Effector memory CD8-positive, alpha-beta T cell (primary cell): ENCODE measurements around the gene POLD1.

Experiments used
- ATAC-seq: fragments of 150-1000 bp; cut with Tn5 transposase; replicated peaks from 2 replicates; pipeline ENCODE4 v1.10.0; 2021; ENCODE audit warnings: mild to moderate bottlenecking, moderate library complexity
- DNase-seq, 3 experiments: peaks; one replicate each; pipeline ENCODE4 v3.0.0; 2021
- H3K27ac Mint-ChIP-seq, 2 donors: one replicate each; pipeline ENCODE4 v1.8.0; 2022; ENCODE audit warnings: mild to moderate bottlenecking in 2 of 2, mixed read lengths in 2 of 2, moderate library complexity in 2 of 2
- H3K27me3 Mint-ChIP-seq, 2 donors: one replicate each; pipeline ENCODE4 v1.8.0; 2022; ENCODE audit warnings: mixed read lengths in 2 of 2
- H3K36me3 Mint-ChIP-seq: one replicate; pipeline ENCODE4 v1.8.0; 2022; ENCODE audit warnings: mild to moderate bottlenecking, moderate library complexity, mixed read lengths; ENCODE audit not compliant: insufficient read depth
- H3K4me1 Mint-ChIP-seq, 2 donors: one replicate each; pipeline ENCODE4 v1.8.0; 2022; ENCODE audit warnings: low read depth in 2 of 2, mixed read lengths in 2 of 2
- H3K4me3 Mint-ChIP-seq, 2 donors: one replicate each; pipeline ENCODE4 v1.8.0; 2022; ENCODE audit warnings: mild to moderate bottlenecking in 2 of 2, mixed read lengths in 2 of 2, moderate library complexity in 2 of 2
- H3K9me3 Mint-ChIP-seq, 2 donors: one replicate each; pipeline ENCODE4 v1.8.0; 2022; ENCODE audit warnings: mixed read lengths in 2 of 2

POLD1 gene

DNA sequence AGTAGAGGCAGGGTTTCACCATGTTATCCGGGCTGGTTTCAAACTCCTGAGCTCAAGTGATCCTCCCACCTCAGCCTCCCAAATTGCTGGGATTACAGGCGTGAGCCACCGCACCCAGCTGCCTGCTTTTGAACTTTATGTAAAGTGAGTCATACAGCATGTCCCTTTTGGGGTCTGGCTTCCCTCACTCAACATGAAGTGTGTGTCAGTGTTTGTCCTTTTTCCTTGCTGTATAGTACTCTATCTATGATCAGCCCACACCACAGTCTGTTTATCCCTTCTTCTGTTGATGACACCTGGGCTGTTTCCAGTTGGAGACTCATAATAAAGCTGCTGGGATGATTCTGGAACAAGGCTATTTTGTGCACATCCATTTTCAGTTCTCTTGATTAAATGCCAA, 36.7 kb downstream of the POLD1 start:
- no peak for ATAC-seq
- H3K4me3 Mint-ChIP-seq, result no peak overlapping the region
- H3K27ac Mint-ChIP-seq, result no peak overlapping the region
- peaks cover 51 to 63% of the 10 kb centered on the region in 2 donors for H3K27me3 Mint-ChIP-seq
- H3K4me1 Mint-ChIP-seq, result peaks cover 6 to 9% of the 10 kb centered on the region in 2 donors
- H3K9me3 Mint-ChIP-seq, result no peaks in the 10 kb centered on the region
- no peak for DNase-seq
- peaks cover 3% of the 10 kb centered on the region for H3K36me3 Mint-ChIP-seq

DNA sequence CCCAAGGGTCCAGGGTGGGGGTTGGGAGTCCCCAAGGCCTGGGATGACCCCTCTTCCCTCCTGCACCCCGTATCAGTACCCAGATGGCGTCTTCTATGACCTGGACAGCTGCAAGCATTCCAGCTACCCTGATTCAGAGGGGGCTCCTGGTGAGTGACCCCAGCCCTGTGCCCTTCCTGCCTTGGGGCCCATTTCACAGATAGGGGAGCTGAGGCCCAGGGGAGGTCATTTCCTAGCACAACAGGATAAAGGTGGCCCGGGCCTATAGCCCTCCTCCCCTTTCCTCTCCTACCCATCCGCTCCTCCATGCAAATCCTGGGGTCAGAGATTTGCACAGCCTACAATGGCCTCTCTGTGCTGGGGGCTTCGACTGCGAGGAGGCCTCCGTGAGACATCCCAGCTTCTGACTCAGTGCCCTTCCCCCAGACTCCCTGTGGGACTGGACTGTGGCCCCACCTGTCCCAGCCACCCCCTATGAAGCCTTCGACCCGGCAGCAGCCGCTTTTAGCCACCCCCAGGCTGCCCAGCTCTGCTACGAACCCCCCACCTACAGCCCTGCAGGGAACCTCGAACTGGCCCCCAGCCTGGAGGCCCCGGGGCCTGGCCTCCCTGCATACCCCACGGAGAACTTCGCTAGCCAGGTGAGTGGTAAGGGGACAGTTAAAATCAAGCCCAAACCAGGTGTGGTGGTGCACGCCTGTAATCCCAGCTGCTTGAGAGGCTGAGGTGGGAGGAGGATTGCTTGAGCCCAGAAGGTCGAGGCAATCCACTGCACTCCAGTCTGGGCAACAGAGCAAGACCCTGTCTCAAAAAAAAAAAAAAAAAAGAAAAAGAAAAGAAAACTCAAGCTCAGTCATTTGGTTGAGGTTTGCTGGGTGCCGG, 38.5 kb downstream of the POLD1 start:
- Mint-ChIP-seq H3K4me3 (no peak overlapping the region), H3K9me3 (no peaks in the 10 kb centered on the region), H3K4me1 (peaks cover 6 to 9% of the 10 kb centered on the region in 2 donors), H3K27ac (peak overlapping the region; percentile 11 to 69), H3K27me3 (peaks cover 51 to 69% of the 10 kb centered on the region in 2 donors), H3K36me3 (peaks cover 3% of the 10 kb centered on the region)
- ATAC-seq (no peak), DNase-seq (no peak)

DNA sequence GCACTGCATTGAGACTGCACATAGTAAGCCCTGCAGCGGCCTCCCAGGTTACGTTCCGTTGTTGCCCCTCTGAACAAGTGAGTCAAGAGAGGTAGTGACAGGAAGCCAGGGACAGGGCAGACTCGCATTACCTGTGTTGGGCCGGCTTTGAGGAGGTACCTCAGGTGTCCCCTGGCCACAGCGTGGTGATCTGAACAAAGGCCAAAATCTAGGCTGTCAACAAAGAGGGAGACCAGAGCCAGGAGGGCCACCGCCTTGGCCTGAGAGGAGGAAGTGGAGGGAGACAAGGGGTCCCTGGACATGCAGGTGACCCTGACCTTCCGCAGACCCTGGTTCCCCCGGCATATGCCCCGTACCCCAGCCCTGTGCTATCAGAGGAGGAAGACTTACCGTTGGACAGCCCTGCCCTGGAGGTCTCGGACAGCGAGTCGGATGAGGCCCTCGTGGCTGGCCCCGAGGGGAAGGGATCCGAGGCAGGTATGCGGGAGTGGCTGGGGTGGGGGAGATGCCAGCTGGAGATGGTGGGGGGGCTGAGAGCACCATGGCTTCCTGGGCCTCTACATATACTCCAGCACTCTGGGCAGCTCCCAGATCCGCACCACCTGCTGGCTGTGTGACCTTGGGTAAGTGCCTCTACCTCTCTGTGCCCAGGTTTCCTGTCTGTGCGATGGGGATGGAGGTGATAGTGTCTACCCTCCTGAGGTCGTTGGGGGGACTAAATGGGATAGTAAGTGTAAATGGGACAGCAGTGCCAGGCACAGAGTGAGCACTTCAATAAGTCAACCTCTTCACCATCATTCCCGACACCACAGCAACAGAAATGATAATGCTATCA, 39.3 kb downstream of the POLD1 start:
- ATAC-seq (no peak), DNase-seq (no peak)
- peaks cover 3% of the 10 kb centered on the region for H3K36me3 Mint-ChIP-seq
- no peaks in the 10 kb centered on the region for H3K9me3 Mint-ChIP-seq
- no peak overlapping the region for H3K4me3 Mint-ChIP-seq
- peaks cover 6 to 9% of the 10 kb centered on the region in 2 donors for H3K4me1 Mint-ChIP-seq
- H3K27me3 Mint-ChIP-seq, result peaks cover 48 to 70% of the 10 kb centered on the region in 2 donors
- H3K27ac Mint-ChIP-seq, result no peak overlapping the region

DNA sequence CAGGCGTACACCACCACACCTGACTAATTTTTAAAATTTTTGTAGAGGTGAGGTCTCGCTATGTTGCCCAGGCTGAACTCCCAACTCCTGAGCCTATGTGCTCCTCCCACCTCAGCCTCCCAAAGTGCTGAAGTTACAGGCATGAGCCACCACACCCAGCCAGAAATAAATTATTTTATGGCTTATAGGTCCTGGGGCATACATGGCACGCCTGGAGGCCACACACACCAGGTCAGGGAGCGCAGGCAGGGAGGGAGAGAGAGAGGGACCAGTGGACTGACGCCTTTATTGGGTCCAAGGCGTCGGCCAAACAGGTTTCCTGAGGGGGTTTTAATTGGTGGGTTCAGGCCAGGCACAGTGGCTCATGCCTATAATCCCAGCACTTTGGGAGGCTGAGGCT, 41.4 kb downstream of the POLD1 start:
- Mint-ChIP-seq H3K9me3 (no peaks in the 10 kb centered on the region), H3K4me1 (peaks cover 0 to under 1% of the 10 kb centered on the region in 2 donors), H3K4me3 (no peak overlapping the region), H3K36me3 (peaks cover 3% of the 10 kb centered on the region), H3K27me3 (peaks cover 27 to 66% of the 10 kb centered on the region in 2 donors), H3K27ac (no peak overlapping the region)
- no peak for ATAC-seq
- no peak for DNase-seq

DNA sequence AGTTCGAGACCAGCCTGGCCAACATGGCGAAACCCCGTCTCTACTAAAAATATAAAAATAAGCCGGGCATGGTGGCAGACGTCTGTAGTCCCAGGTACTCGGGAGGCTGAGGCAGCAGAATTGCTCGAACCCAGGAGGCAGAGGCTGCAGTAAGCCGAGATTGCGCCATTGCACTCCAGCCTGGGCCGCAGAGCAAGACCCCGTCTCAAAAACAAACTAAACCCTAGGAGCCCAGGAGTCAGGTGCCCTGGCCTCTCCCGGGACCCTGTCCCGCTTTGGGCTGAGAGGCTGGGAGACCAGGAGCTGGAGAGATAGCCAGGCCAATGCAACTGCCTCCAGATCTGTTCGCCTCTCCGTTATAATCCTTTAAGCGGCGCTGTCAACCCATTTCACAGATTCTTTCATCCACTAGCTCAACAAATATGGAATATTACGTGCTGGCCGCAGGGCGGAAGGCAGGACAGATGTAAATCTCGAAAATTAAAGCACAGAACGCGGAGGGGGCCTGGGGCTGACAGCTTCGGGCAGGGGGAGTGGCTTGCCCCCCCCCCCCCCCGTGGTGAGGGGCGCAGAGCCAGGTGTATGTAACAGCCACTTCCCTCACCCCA, 43.3 kb downstream of the POLD1 start:
- peaks cover 11 to 60% of the 10 kb centered on the region in 2 donors for H3K27me3 Mint-ChIP-seq
- H3K4me3 Mint-ChIP-seq, result no peak overlapping the region
- H3K4me1 Mint-ChIP-seq, result peaks cover 10 to 11% of the 10 kb centered on the region in 2 donors
- peaks cover 9% of the 10 kb centered on the region for H3K36me3 Mint-ChIP-seq
- no peaks in the 10 kb centered on the region for H3K9me3 Mint-ChIP-seq
- ATAC-seq (no peak), DNase-seq (no peak)
- H3K27ac Mint-ChIP-seq, result no peak overlapping the region

DNA sequence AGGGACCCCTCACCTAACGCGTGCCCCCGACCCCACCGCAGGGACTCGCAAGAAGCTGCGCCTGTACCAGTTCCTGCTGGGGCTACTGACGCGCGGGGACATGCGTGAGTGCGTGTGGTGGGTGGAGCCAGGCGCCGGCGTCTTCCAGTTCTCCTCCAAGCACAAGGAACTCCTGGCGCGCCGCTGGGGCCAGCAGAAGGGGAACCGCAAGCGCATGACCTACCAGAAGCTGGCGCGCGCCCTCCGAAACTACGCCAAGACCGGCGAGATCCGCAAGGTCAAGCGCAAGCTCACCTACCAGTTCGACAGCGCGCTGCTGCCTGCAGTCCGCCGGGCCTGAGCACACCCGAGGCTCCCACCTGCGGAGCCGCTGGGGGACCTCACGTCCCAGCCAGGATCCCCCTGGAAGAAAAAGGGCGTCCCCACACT, 43.9 kb downstream of the POLD1 start:
- Mint-ChIP-seq H3K27me3 (peaks cover 9 to 60% of the 10 kb centered on the region in 2 donors), H3K27ac (no peak overlapping the region), H3K4me1 (peaks cover 11 to 15% of the 10 kb centered on the region in 2 donors), H3K9me3 (no peaks in the 10 kb centered on the region), H3K4me3 (peak overlapping the region in 1 of 2 donors; percentile 33), H3K36me3 (peaks cover 7% of the 10 kb centered on the region)
- ATAC-seq, result peak; percentile 16
- DNase-seq, result no peak

DNA sequence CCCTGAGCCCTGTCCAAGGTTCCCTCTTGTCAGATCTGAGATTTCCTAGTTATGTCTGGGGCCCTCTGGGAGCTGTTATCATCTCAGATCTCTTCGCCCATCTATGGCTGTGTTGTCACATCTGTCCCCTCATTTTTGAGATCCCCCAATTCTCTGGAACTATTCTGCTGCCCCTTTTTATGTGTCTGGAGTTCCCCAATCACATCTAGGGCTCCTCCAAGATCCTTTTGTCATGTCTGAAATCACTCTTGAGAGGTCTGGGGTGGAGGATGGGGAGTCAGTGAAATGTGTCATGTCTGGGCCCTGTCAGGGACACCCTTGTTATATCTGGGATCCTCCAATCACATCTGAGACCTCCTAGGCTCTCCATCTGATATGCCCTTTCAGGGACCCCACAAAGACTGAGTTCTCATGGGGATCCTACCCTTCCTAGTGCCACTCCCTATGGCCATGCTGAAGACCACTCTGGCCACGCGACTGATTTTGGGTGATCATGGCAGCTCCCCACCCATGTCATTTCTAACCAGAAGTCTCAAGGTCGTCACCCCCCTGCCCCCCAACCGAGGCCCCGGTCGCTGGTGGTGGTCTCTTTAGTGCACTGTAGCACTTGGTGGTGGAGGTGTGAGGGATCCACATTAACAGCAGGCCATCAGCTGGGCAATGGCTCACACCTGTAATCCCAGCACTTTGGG, 44.8 kb downstream of the POLD1 start:
- no peaks in the 10 kb centered on the region for H3K9me3 Mint-ChIP-seq
- H3K4me1 Mint-ChIP-seq, result peaks cover 11 to 16% of the 10 kb centered on the region in 2 donors
- H3K27ac Mint-ChIP-seq, result no peak overlapping the region
- ATAC-seq (no peak), DNase-seq (no peak)
- peaks cover 10 to 60% of the 10 kb centered on the region in 2 donors for H3K27me3 Mint-ChIP-seq
- no peak overlapping the region for H3K4me3 Mint-ChIP-seq
- peaks cover 6% of the 10 kb centered on the region for H3K36me3 Mint-ChIP-seq

DNA sequence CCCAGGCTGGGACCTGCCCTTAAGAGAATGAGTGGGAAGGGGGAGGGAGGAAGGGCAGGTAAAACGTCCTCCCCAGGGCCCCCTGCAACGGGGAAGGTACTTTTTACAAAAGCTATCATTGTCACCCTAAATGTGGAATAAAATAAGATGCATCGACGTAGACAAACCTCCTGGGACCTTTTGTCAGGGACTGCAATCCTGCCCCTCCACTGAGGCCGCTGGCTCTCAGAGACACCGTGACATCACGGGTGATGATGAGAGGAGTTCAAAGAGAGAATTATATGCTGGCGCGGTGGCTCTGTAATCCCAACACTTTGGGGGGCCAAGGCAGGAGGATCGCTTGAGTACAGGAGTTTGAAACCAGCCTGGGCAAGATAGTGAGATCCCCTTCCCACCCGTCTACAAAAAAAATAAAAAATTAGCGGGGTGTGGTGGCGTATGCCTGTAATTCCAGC, 46.8 kb downstream of the POLD1 start:
- ATAC-seq (no peak), DNase-seq (no peak)
- Mint-ChIP-seq H3K4me3 (peak overlapping the region; percentile 90), H3K9me3 (no peaks in the 10 kb centered on the region), H3K36me3 (peaks cover 6% of the 10 kb centered on the region), H3K27me3 (peaks cover 6 to 64% of the 10 kb centered on the region in 2 donors), H3K4me1 (peaks cover 11 to 16% of the 10 kb centered on the region in 2 donors), H3K27ac (peak overlapping the region in 1 of 2 donors; percentile 85)

DNA sequence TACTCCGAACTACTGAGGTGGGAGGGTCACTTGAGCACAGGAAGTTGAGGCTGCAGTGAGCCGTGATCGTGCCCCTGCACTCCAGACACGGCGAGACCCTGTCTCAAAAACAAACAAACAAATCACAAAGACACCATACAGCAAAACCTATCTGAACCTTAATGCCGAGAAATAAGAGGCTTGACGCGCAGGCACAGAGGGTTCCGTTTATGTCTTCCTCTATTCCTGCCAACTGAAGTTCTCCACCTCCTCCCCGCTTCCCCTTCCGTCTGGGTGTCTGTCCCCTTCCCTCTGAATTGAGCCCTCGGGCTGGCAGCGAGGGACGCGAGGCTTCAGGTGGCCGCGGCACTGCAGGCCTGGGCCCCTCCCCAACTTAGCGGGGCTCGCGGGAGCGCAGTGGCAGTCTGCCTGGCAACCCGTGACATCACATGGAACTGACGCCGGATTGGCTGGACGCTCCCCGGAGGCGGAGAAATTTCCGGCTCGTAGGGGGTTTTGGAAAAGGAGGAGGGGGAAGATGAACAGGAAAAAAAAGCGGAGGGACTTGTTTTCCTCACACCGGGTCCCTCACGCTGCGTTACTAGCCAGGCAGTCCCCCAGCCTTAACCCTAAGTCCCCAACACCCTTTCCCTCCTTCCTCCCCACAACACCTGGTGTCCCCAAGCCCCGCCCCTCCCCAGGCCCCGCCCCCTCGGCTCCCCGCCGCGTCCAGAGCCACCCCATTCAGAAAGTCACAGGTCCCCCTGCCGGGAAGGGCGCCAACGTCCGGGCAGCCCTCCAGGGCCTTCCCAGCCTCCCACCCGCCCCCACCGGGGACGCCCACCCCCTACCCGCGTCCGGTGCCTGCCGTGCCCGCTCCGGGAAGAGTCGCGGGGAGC, 47.4 kb downstream of the POLD1 start:
- H3K36me3 Mint-ChIP-seq, result peaks cover 6% of the 10 kb centered on the region
- peaks cover 11 to 16% of the 10 kb centered on the region in 2 donors for H3K4me1 Mint-ChIP-seq
- H3K27me3 Mint-ChIP-seq, result peaks cover 6 to 70% of the 10 kb centered on the region in 2 donors
- DNase-seq (peak; percentile 86 to 93 (median 91)), ATAC-seq (peak; percentile 92)
- H3K27ac Mint-ChIP-seq, result peak overlapping the region; percentile 85
- no peaks in the 10 kb centered on the region for H3K9me3 Mint-ChIP-seq
- H3K4me3 Mint-ChIP-seq, result peak overlapping the region; percentile 90

DNA sequence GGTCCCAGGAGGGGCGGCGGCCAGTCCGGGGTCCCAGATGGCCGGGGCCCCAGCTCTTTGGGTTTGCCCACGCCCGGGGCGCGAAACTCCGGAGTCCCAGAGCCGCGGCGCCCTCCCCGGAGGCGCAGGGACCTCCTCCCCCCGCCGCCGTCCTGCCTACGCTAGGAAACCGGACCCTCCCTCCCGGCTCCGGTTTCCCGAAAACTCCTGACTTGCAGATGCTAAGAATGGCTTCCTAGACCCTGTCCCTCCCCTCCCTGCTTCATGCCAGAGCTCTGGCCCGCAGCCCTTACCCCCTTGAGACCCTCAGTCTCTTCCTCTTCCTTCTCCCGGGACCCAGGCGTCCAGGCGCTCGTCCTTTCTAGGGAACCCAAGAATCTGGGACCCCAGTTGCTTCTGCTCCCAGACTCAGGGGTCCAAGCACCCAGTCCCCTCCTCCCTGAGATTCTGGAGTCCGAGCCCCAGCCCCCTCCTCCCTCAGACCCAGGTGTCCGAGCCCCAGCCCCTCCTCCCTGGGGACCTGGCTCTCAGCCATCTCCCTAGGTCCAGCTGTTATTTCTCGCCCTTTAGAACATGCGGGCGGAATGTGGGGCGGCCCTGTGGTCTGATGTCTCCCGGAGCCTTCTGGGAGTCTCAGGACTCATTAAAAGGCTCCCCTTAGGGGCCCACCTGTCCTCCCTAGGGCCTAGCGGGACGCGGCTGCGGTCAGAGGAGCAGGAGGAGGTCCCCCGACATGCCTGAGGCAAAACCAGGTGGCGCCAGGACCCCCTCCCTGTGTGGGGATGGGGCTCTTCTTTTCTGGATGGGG, 48.3 kb downstream of the POLD1 start, which contains the start of gene MYBPC2:
TSS of gene MYBPC2 (plus strand) at position 672 of the 808 bp plus-strand sequence. CDS start at position 734, 62 bp downstream.
- H3K27me3 Mint-ChIP-seq, result peaks cover 6 to 75% of the 10 kb centered on the region in 2 donors
- no peaks in the 10 kb centered on the region for H3K9me3 Mint-ChIP-seq
- H3K36me3 Mint-ChIP-seq, result peaks cover 6% of the 10 kb centered on the region
- peak within 1 kb of the TSS; percentile 90 for H3K4me3 Mint-ChIP-seq
- peaks cover 11 to 16% of the 10 kb centered on the region in 2 donors for H3K4me1 Mint-ChIP-seq
- DNase-seq (no peak), ATAC-seq (peak; percentile 5)
- peak within 1 kb of the TSS; percentile 85 for H3K27ac Mint-ChIP-seq
